Ovary (tissue), 3 donors: Measurements from ENCODE around the gene SLC22A14.

Experiments used
- CTCF ChIP-seq, 3 donors: fragments of 450-650 bp in 2 of 3; fragments of 200-600 bp in 1 of 3; IDR thresholded peaks; one replicate each; pipeline versions ENCODE4 v1.5.1 to v1.8.0; 2016 to 2022; ENCODE audit warnings: antibody characterized with exemption in 3 of 3, mild to moderate bottlenecking in 1 of 3
- EP300 ChIP-seq: sonication (generic); formaldehyde crosslinking; IDR thresholded peaks from one replicate; pipeline ENCODE4 v1.6.1; 2017; ENCODE audit warnings: antibody characterized with exemption
- POLR2A ChIP-seq: fragments of 450-650 bp; IDR thresholded peaks from one replicate; pipeline ENCODE4 v1.6.1; 2017; ENCODE audit warnings: antibody characterized with exemption, mild to moderate bottlenecking, moderate library complexity
- donor health status: DM: no; HTN: no; CAD: no.

DNA sequence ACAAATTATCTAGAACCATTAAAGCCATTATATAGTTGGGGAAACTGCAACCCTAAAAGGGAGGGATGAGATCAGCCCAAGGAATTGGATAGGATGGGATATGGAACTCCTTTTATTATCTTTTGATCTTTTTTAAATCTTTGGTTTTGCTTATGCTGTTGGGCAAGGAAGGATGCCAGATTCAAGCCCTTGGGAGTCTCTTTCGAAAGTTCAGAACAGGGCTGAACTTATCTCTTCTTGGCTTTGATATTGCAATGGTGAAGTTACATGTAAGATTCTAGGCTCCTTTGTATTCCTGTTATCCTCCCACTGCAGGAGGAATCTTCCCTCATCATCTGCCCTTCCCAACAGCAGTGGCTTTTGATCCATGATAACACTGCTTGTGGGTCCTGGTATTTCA is 26.5 kb upstream of the SLC22A14 start:
- no peak for TF ChIP-seq CTCF (IDR thresholded peaks at IDR 0.05)
- TF ChIP-seq POLR2A = no peak
- TF ChIP-seq EP300 = no peak
